Vagina (tissue), 2 donors: ENCODE data around the gene UQCRC2. TPM values are rescaled to one million over a fixed set of nuclear protein-coding genes. Genes with fewer than 3 reads are reported as not detected.
A peak's percentile ranks its signal among the peaks of the same experiment; 100 is the strongest.

Experiments used
- DNase-seq, 2 donors: peaks; one replicate each; pipeline ENCODE4 v3.0.0-alpha.2; 2017; ENCODE audit errors: extremely low spot score in 2 of 2
- H3K27ac ChIP-seq: fragments of 200-600 bp; sonication (generic); one replicate; pipeline ENCODE4 v1.5.1; 2019
- H3K27me3 ChIP-seq: fragments of 200-600 bp; sonication (generic); one replicate; pipeline ENCODE4 v1.5.1; 2019
- H3K36me3 ChIP-seq, 2 donors: fragments of 200-600 bp; sonication (generic); one replicate each; pipeline ENCODE4 v1.5.1; 2017 to 2019
- H3K4me1 ChIP-seq: fragments of 200-600 bp; sonication (generic); one replicate; pipeline ENCODE4 v1.5.1; 2019
- H3K4me3 ChIP-seq, 2 donors: fragments of 200-600 bp; sonication (generic); 1 replicate in 1 of 2; 2 replicates in 1 of 2; pipeline ENCODE4 v1.5.1; 2016 to 2019
- H3K9me3 ChIP-seq: fragments of 200-600 bp; sonication (generic); one replicate; pipeline ENCODE4 v1.5.1; 2019
- CTCF ChIP-seq, 3 experiments: fragments of 450-650 bp in 2 of 3; fragments of 200-600 bp in 1 of 3; sonication (generic) in 1 of 3; IDR thresholded peaks; one replicate each; pipeline ENCODE4 v1.5.1; 2017 to 2019; ENCODE audit warnings: antibody characterized with exemption in 3 of 3, mild to moderate bottlenecking in 2 of 3, moderate library complexity in 2 of 3
- POLR2A ChIP-seq, 2 donors: fragments of 450-650 bp; IDR thresholded peaks; one replicate each; pipeline ENCODE4 v1.6.1; 2017; ENCODE audit warnings: antibody characterized with exemption in 2 of 2, mild to moderate bottlenecking in 2 of 2, moderate library complexity in 2 of 2
- POLR2AphosphoS5 ChIP-seq, 2 donors: sonication (generic); formaldehyde crosslinking; IDR thresholded peaks; one replicate each; pipeline ENCODE4 v1.9.0; 2017; ENCODE audit warnings: antibody characterized with exemption in 2 of 2, mild to moderate bottlenecking in 2 of 2, low read depth in 1 of 2; ENCODE audit not compliant: insufficient read depth in 1 of 2
- intact Hi-C: fragments of 100-400 bp; cut with DNase I; formaldehyde crosslinking; loops from one replicate; pipeline ENCODE4 v1.15.1; 2023
- total RNA-seq: library from RNA; depleted of rRNA; stranded (reverse); fragments of >200 nt; gene quantifications from one replicate; pipeline ENCODE4 v1.2.3, GENCODE V29; 2016

Gene UQCRC2
- total RNA-seq, 1 donor from 2014 or later, result 155 TPM

DNA sequence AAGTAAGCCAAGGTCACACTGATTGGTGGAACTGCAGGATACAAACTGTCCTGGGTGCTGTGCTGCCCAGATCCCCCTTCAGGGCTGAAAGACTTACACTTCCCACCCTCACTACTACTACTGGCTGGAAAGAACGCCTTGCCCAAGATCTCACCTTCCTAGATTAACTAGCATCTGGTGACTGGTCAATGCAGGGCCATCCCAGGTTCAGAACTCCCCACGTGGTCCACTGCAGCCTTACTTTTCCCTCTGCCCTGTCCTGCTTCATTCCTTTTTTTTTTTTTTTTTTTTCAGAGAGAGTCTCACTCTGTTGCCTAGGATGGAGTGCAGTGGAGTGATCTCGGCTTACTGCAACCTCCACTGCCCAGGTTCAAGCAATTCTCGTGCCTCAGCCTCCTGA, 50.0 kb downstream of the UQCRC2 start:
- Histone ChIP-seq H3K9me3 (no peaks in the 10 kb centered on the region), H3K4me1 (peaks cover 22% of the 10 kb centered on the region), H3K4me3 (no peak overlapping the region), H3K27ac (no peak overlapping the region), H3K27me3 (no peaks in the 10 kb centered on the region), H3K36me3 (no peaks in the 10 kb centered on the region)
- intact Hi-C loops, result loop anchor here (5.0 kb wide), 2 partner anchors 69 to 184 kb away; no protein-coding TSS in a partner anchor
- TF ChIP-seq CTCF (IDR thresholded peaks at IDR 0.05) (no peak), POLR2AphosphoS5 (IDR thresholded peaks at IDR 0.05; ENCODE audit: insufficient read depth in 1 of 2, low read depth in 1 of 2) (no peak), POLR2A (IDR thresholded peaks at IDR 0.05) (no peak)
- peak in 1 of 2 donors; percentile 49 for DNase-seq

DNA sequence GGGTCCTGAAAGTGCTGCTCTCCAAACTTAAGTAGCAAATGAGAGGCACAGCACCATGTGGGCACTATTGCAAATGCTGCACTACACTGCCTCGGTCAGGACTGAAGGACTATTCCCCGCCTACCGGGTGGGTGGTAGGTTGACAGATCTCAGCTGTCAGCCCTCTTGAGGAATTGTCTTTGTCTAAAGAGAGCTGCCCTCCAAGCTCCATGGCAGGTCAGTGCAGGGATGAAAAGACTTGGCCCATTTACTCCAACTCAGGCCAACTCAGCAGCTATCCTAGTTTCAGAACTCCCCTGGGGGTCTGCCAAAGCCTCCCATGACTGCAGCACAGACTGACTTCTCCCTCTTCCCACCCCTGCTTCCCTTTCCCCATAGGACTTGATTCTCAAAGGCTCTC, 51.2 kb downstream of the UQCRC2 start:
- no peak overlapping the region for H3K27ac ChIP-seq
- H3K4me3 ChIP-seq, result no peak overlapping the region
- H3K9me3 ChIP-seq, result no peaks in the 10 kb centered on the region
- H3K27me3 ChIP-seq, result no peaks in the 10 kb centered on the region
- TF ChIP-seq CTCF (IDR thresholded peaks at IDR 0.05) (no peak), POLR2AphosphoS5 (IDR thresholded peaks at IDR 0.05; ENCODE audit: insufficient read depth in 1 of 2, low read depth in 1 of 2) (no peak), POLR2A (IDR thresholded peaks at IDR 0.05) (no peak)
- DNase-seq, result no peak
- intact Hi-C loops, result loop anchor here (5.0 kb wide), 2 partner anchors 68 to 183 kb away; no protein-coding TSS in a partner anchor
- peaks cover 31% of the 10 kb centered on the region for H3K4me1 ChIP-seq
- H3K36me3 ChIP-seq, result no peaks in the 10 kb centered on the region

DNA sequence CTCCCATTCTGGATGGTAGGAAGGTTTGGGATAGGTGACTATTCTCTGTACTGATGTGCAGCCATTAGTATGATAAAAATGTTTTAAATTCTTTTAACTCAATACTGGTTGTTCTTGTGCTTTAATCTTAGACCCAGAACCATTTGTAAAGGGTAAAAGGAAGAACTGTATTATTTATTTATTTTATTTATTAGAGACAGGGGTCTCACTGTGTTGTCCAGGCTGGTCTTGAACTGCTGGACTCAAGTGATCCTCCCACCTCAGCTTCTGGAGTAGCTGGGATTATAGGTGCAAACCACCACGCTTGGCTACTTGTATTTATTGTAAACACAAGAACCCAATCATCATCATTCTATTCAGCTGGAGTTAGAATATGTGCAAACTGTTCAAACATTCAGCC, 52.6 kb downstream of the UQCRC2 start:
- TF ChIP-seq POLR2A (IDR thresholded peaks at IDR 0.05), result no peak
- TF ChIP-seq CTCF (IDR thresholded peaks at IDR 0.05), result no peak
- no peak for TF ChIP-seq POLR2AphosphoS5 (IDR thresholded peaks at IDR 0.05; ENCODE audit: insufficient read depth in 1 of 2, low read depth in 1 of 2)
- intact Hi-C loops, result loop anchor here (5.0 kb wide), 1 partner anchor 292 kb away; the partner anchor contains the start of gene POLR3E
- H3K4me3 ChIP-seq, result no peak overlapping the region
- H3K27ac ChIP-seq, result no peak overlapping the region
- no peak for DNase-seq
- H3K4me1 ChIP-seq, result peaks cover 39% of the 10 kb centered on the region
- H3K27me3 ChIP-seq, result no peaks in the 10 kb centered on the region
- H3K9me3 ChIP-seq, result no peaks in the 10 kb centered on the region
- no peaks in the 10 kb centered on the region for H3K36me3 ChIP-seq

- intact Hi-C loops, result loop anchor here (5.0 kb wide), 1 partner anchor 291 kb away; the partner anchor contains the start of gene POLR3E
- Histone ChIP-seq H3K4me1 (peaks cover 31% of the 10 kb centered on the region), H3K36me3 (no peaks in the 10 kb centered on the region), H3K4me3 (no peak overlapping the region), H3K27ac (no peak overlapping the region), H3K27me3 (no peaks in the 10 kb centered on the region), H3K9me3 (no peaks in the 10 kb centered on the region)
- no peak for DNase-seq
- TF ChIP-seq POLR2AphosphoS5 (IDR thresholded peaks at IDR 0.05; ENCODE audit: insufficient read depth in 1 of 2, low read depth in 1 of 2), result no peak
- TF ChIP-seq CTCF (IDR thresholded peaks at IDR 0.05), result no peak
- no peak for TF ChIP-seq POLR2A (IDR thresholded peaks at IDR 0.05)
Measured at GRCh38 chr16:22006636-22007035, 53.5 kb downstream of the UQCRC2 start.

DNA sequence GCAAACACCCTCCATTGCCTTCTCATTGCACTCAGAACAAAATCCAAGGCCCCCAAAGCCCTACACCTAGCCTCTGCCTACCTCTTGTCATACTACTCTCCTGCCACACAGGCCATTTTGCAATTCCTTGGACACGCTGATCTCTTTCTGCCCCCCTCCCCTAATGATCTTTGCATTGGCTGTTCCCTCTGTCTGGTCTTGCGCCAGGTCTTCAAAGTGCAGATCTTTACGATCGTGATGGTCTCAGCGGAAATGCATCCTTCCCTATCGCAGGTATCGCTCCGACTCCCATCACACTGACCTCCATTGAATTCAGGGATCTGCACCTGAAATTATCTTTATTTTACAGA, 54.0 kb downstream of the UQCRC2 start:
- no peaks in the 10 kb centered on the region for H3K27me3 ChIP-seq
- no peak for DNase-seq
- intact Hi-C loops, result loop anchor here (5.0 kb wide), 1 partner anchor 290 kb away; the partner anchor contains the start of gene POLR3E

More for the DNA sequence above, 54.0 kb downstream of the UQCRC2 start:
- H3K36me3 ChIP-seq, result no peaks in the 10 kb centered on the region
- H3K27ac ChIP-seq, result peak overlapping the region; percentile 83
- TF ChIP-seq POLR2A (IDR thresholded peaks at IDR 0.05) (no peak), POLR2AphosphoS5 (IDR thresholded peaks at IDR 0.05; ENCODE audit: insufficient read depth in 1 of 2, low read depth in 1 of 2) (no peak), CTCF (IDR thresholded peaks at IDR 0.05) (no peak)
- H3K4me1 ChIP-seq, result peaks cover 29% of the 10 kb centered on the region
- H3K9me3 ChIP-seq, result no peaks in the 10 kb centered on the region
- H3K4me3 ChIP-seq, result peak overlapping the region; percentile 85 to 93
